B cell (primary cell): Measurements from ENCODE around the gene NFILZ. TPM values are rescaled to one million over a fixed set of nuclear protein-coding genes. Genes with fewer than 3 reads are reported as not detected.

Experiments used
- ATAC-seq: fragments of 200-7000 bp; cut with Tn5 transposase; one replicate; pipeline ENCODE4 v1.10.0; 2021; ENCODE audit warnings: low read depth, mild to moderate bottlenecking, moderate number of reproducible peaks, moderate library complexity
- CTCF ChIA-PET: fragments of 350-600 bp; sonication (Branson Sonifier 250); formaldehyde crosslinking; loops from one replicate; lab custom pipeline; 2021; ENCODE audit warnings: antibody characterized with exemption, inconsistent platforms; lab: Charles Lee
- POLR2A ChIA-PET: fragments of 350-600 bp; sonication (Branson Sonifier 250); formaldehyde crosslinking; loops from one replicate; lab custom pipeline; 2021; ENCODE audit warnings: antibody characterized with exemption; lab: Charles Lee
- DNase-seq: peaks from one replicate; pipeline ENCODE4 v3.0.0; 2013
- H2AFZ ChIP-seq: 2 replicates; pipeline ENCODE4 v1.6.1; 2012; ENCODE audit warnings: mild to moderate bottlenecking, low read depth, low read length; ENCODE audit not compliant: insufficient read depth, poor library complexity, severe bottlenecking
- H3K27ac ChIP-seq, 2 donors: 1 replicate in 1 of 2; 2 replicates in 1 of 2; pipeline ENCODE4 v1.5.1; 2012 to 2013; ENCODE audit warnings: low read length in 2 of 2, mild to moderate bottlenecking in 2 of 2, moderate library complexity in 1 of 2
- H3K27me3 ChIP-seq, 4 experiments: fragments of 200-600 bp in 1 of 4; sonication (generic) in 1 of 4; replicated peaks in 1 of 4; 1 replicate in 2 of 4; 2 replicates in 2 of 4; pipeline versions ENCODE4 v1.6.1 to v1.7.0; 2013 to 2016; ENCODE audit warnings: low read length in 3 of 4, mild to moderate bottlenecking in 2 of 4, mixed read lengths in 1 of 4, moderate library complexity in 1 of 4; ENCODE audit not compliant: insufficient read depth in 4 of 4, control insufficient read depth in 3 of 4; ENCODE audit errors: control extremely low read depth in 1 of 4
- H3K36me3 ChIP-seq, 2 experiments: replicated peaks in 1 of 2; 1 replicate in 1 of 2; 2 replicates in 1 of 2; pipeline versions ENCODE4 v1.6.1 to v1.7.1; 2013; ENCODE audit warnings: low read length in 1 of 2; ENCODE audit not compliant: insufficient read depth in 2 of 2, control insufficient read depth in 1 of 2; ENCODE audit errors: control extremely low read depth in 1 of 2, extremely low read depth in 1 of 2
- H3K4me1 ChIP-seq, 2 donors: fragments of 200-600 bp in 1 of 2; sonication (generic) in 1 of 2; 1 replicate in 1 of 2; 2 replicates in 1 of 2; pipeline versions ENCODE4 v1.5.1 to v1.6.1; 2013 to 2017; ENCODE audit warnings: low read length in 2 of 2; ENCODE audit not compliant: control insufficient read depth in 2 of 2, insufficient read depth in 2 of 2
- H3K4me2 ChIP-seq: replicated peaks from 2 replicates; pipeline ENCODE3; 2012; ENCODE audit warnings: mild to moderate bottlenecking, low read depth, low read length; ENCODE audit not compliant: poor library complexity, severe bottlenecking
- H3K4me3 ChIP-seq, 5 experiments: fragments of 200-600 bp in 1 of 5; sonication (generic) in 1 of 5; 1 replicate in 3 of 5; 2 replicates in 2 of 5; pipeline versions ENCODE4 v1.5.1 to v1.7.0; 2011 to 2016; ENCODE audit warnings: low read length in 4 of 5, mild to moderate bottlenecking in 4 of 5, low read depth in 2 of 5, control low read depth in 1 of 5, moderate library complexity in 1 of 5; ENCODE audit not compliant: insufficient read depth in 1 of 5; ENCODE audit errors: control extremely low read depth in 1 of 5, extremely low read depth in 1 of 5
- H3K79me2 ChIP-seq: fragments of 200-600 bp; sonication (generic); one replicate; pipeline ENCODE4 v1.6.0; 2016; ENCODE audit warnings: low read length; ENCODE audit not compliant: control insufficient read depth, insufficient read depth
- H3K9ac ChIP-seq: fragments of 200-600 bp; sonication (generic); 2 replicates; pipeline ENCODE4 v1.6.1; 2017; ENCODE audit warnings: mild to moderate bottlenecking, low read length, moderate library complexity
- H3K9me3 ChIP-seq, 3 donors: one replicate each; pipeline versions ENCODE4 v1.6.1 to v1.7.1; 2013; ENCODE audit warnings: low read length in 2 of 3; ENCODE audit not compliant: control insufficient read depth in 2 of 3, insufficient read depth in 1 of 3; ENCODE audit errors: control extremely low read depth in 1 of 3
- H4K20me1 ChIP-seq: 2 replicates; pipeline ENCODE4 v1.6.0; 2012; ENCODE audit warnings: mild to moderate bottlenecking, low read length; ENCODE audit not compliant: insufficient read depth, control insufficient read depth, poor library complexity, severe bottlenecking
- H3K27ac Mint-ChIP-seq: one replicate; pipeline ENCODE4 v1.8.0; 2021; ENCODE audit warnings: mixed read lengths
- H3K27me3 Mint-ChIP-seq: one replicate; pipeline ENCODE4 v1.8.0; 2021; ENCODE audit warnings: mixed read lengths
- H3K4me1 Mint-ChIP-seq: one replicate; pipeline ENCODE4 v1.8.0; 2021; ENCODE audit warnings: mixed read lengths
- H3K4me3 Mint-ChIP-seq: one replicate; pipeline ENCODE4 v1.8.0; 2021; ENCODE audit warnings: mixed read lengths
- H3K9me3 Mint-ChIP-seq: one replicate; pipeline ENCODE4 v1.8.0; 2022; ENCODE audit warnings: mixed read lengths; ENCODE audit not compliant: insufficient read depth
- EZH2 ChIP-seq: IDR thresholded peaks from 2 replicates; pipeline ENCODE4 v1.6.1; 2012; ENCODE audit warnings: borderline replicate concordance, low read depth, mild to moderate bottlenecking, moderate library complexity, low read length; ENCODE audit not compliant: insufficient read depth, poor library complexity, severe bottlenecking
- WGBS: methylation state at CpG from one replicate; pipeline ENCODE4 v1.1.5; 2013; ENCODE audit warnings: missing lambda C conversion rate; ENCODE audit not compliant: insufficient coverage; 5-methylcytosine and 5-hydroxymethylcytosine counted together
- intact Hi-C: fragments of 100-400 bp; cut with micrococcal nuclease; formaldehyde crosslinking; loops from one replicate; pipeline ENCODE4 v1.10.0; 2022
- polyA plus RNA-seq: library from polyadenylated mRNA; depleted of rRNA; stranded (reverse); fragments of >200 nt; gene quantifications from 2 replicates; pipeline ENCODE4 v1.2.3, GENCODE V29; 2012
- total RNA-seq, 2 donors: library from RNA; stranded (reverse); fragments of 120-200 nt in 1 of 2; gene quantifications; 1 replicate in 1 of 2; 2 replicates in 1 of 2; pipeline versions ENCODE4 v1.2.3 to v1.2.4, GENCODE V29; 2013 to 2022
- TF ChIP-seq, protein P1 (sequence below): fragments of 200-600 bp; IDR thresholded peaks from one replicate; pipeline ENCODE4 v1.8.0; 2022; ENCODE audit warnings: antibody characterized with exemption, mild to moderate bottlenecking

Gene NFILZ
- total and polyA plus RNA-seq, 2 donors (not counting 1 experiment from before 2014, with no cell fraction given) = not detected

DNA sequence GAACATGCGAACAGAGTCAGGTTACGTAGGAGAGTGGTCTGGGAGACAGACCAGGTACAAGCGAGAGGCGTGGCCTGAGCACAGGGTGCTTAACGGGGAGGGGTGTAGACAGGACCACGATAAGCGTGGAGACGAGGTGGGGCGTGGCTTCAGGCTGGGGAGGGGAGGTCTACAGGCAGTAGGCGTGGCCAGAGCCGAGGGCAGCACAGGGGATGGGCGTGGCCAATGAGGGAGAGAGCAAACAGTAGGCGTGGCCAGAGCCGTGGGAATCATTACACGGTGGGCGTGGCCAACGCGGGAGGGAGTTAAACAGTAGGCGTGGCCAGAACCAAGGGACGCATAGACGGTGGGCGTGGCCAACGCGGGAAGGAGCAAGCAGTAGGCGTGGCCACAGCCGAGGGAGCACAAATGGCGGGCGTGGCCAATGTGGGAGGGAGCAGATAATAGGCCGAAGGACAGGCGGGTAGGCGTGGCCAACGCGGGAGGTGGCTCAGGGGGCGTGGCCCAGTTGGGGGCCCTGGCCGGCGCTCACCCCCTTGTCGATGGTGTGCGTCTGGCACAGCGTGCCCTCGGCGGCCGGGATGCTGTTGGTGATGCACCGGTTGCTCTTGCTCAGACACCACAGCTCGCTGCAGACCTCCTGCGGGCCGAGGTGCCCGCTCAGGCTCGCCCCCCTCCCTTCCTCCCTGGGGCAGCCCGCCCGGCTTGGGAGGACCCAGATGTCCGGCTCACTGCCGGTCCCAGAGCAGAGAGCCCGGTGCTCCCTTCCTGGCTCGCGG is 38.0 kb upstream of the NFILZ start:
- Histone ChIP-seq H3K9me3 (peaks cover 0 to 47% (median 9%) of the 10 kb centered on the region in 3 donors), H3K4me3 (peak overlapping the region in 4 of 5 experiments; percentile 19 to 58 (median 44)), H4K20me1 (no peaks in the 10 kb centered on the region), H3K27me3 (peaks cover 0 to 31% (median 17%) of the 10 kb centered on the region in 4 experiments), H3K36me3 (no peaks in the 10 kb centered on the region), H3K9ac (peak overlapping the region; percentile 59), H3K4me2 (peak overlapping the region; percentile 89), H2AFZ (peak overlapping the region; percentile 57), H3K4me1 (peaks cover 17% of the 10 kb centered on the region in 2 donors), H3K79me2 (no peaks in the 10 kb centered on the region), H3K27ac (no peak overlapping the region)
- DNase-seq (peak; percentile 87), ATAC-seq (peak; percentile 79)
- Mint-ChIP-seq H3K9me3 (peaks cover 8% of the 10 kb centered on the region), H3K27ac (peak overlapping the region; percentile 4), H3K4me1 (peaks cover 15% of the 10 kb centered on the region), H3K27me3 (peaks cover 33% of the 10 kb centered on the region), H3K4me3 (peak overlapping the region; percentile 85)
- no peak for TF ChIP-seq EZH2
- TF ChIP-seq, protein P1, sequence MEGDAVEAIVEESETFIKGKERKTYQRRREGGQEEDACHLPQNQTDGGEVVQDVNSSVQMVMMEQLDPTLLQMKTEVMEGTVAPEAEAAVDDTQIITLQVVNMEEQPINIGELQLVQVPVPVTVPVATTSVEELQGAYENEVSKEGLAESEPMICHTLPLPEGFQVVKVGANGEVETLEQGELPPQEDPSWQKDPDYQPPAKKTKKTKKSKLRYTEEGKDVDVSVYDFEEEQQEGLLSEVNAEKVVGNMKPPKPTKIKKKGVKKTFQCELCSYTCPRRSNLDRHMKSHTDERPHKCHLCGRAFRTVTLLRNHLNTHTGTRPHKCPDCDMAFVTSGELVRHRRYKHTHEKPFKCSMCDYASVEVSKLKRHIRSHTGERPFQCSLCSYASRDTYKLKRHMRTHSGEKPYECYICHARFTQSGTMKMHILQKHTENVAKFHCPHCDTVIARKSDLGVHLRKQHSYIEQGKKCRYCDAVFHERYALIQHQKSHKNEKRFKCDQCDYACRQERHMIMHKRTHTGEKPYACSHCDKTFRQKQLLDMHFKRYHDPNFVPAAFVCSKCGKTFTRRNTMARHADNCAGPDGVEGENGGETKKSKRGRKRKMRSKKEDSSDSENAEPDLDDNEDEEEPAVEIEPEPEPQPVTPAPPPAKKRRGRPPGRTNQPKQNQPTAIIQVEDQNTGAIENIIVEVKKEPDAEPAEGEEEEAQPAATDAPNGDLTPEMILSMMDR = no peak
- intact Hi-C loops = no loop called here
- WGBS = 6% methylated on average over 54 of the region's 55 CpGs
- ChIA-PET CTCF (interaction anchor here (0.7 to 1.7 kb wide), 4 partner anchors 12 to 180 kb away, joined by 3 to 10 read pairs (median 6); partner anchors contain the start of gene MARCHF2), POLR2A (no interaction called here)

DNA sequence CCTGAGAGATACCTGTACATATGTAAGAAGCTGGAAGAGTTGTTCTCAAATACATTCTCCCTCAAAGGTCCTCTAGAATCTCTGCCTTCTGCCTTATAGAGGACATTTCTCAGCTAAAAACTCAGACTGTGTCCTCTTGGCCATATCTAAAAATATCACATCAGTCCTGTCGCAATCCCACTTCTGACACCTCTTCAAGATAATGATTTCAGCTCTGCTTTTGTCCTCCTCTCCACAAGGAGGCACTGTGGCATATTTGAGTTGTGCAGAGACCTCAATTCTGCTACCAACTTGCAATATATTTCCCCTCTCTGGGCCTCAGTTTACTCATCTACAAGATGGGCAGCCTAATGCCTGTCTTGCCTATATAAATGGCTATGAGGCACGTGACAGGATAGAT is 36.5 kb upstream of the NFILZ start:
- intact Hi-C loops = no loop called here

More for the DNA sequence above, 36.5 kb upstream of the NFILZ start:
- Histone ChIP-seq H3K27ac (no peak overlapping the region), H3K9ac (no peak overlapping the region), H3K27me3 (peaks cover 0 to 31% (median 17%) of the 10 kb centered on the region in 4 experiments), H3K9me3 (peaks cover 0 to 57% (median 9%) of the 10 kb centered on the region in 3 donors), H3K4me1 (peaks cover 17% of the 10 kb centered on the region in 2 donors), H3K36me3 (no peaks in the 10 kb centered on the region), H3K4me2 (no peak overlapping the region), H4K20me1 (no peaks in the 10 kb centered on the region), H2AFZ (no peak overlapping the region), H3K79me2 (no peaks in the 10 kb centered on the region), H3K4me3 (no peak overlapping the region)
- Mint-ChIP-seq H3K4me3 (peak overlapping the region; percentile 30), H3K9me3 (peaks cover 8% of the 10 kb centered on the region), H3K27ac (peak overlapping the region; percentile 50), H3K4me1 (peaks cover 15% of the 10 kb centered on the region), H3K27me3 (peaks cover 30% of the 10 kb centered on the region)
- TF ChIP-seq EZH2 = no peak
- TF ChIP-seq, protein P1 = no peak
- DNase-seq = no peak
- ChIA-PET CTCF (interaction anchor here (1.1 to 1.7 kb wide), 4 partner anchors 13 to 48 kb away, joined by 4 to 11 read pairs (median 8); no protein-coding TSS in a partner anchor), POLR2A (no interaction called here)
- no peak for ATAC-seq
- 100% methylated on average over 2 of the region's 2 CpGs for WGBS
